Right lobe of liver (tissue), 4 donors: ENCODE results near the gene BICD2.

Experiments
- CTCF ChIP-seq, 4 donors: fragments of 200-600 bp in 3 of 4; fragments of 450-650 bp in 1 of 4; IDR thresholded peaks; one replicate each; pipeline versions ENCODE4 v1.5.1 to v1.8.0; 2016 to 2022; ENCODE audit warnings: antibody characterized with exemption in 4 of 4, mild to moderate bottlenecking in 2 of 4
- POLR2A ChIP-seq: fragments of 450-650 bp; IDR thresholded peaks from one replicate; pipeline ENCODE4 v1.6.1; 2017; ENCODE audit warnings: antibody characterized with exemption, mild to moderate bottlenecking
- donor health status: DM: no; HTN: no; CAD: no.
- donor health status: DM: no; HTN: no; CAD: no.
- donor health status: DM: no; HTN: yes; CAD: no.

- no peak for TF ChIP-seq CTCF (IDR thresholded peaks at IDR 0.05)
- no peak for TF ChIP-seq POLR2A
Measured at GRCh38 chr9:92760494-92760893, 4.1 kb downstream of the BICD2 start.
